ENCODE results near the gene ROBO2. TPM values are rescaled to one million over a fixed set of nuclear protein-coding genes. Genes with fewer than 3 reads are reported as not detected.
A peak's percentile ranks its signal among the peaks of the same experiment; 100 is the strongest.

Gene ROBO2
- total and polyA plus RNA-seq, 12 donors, result 0.04 to 3.5 (median 0.34) TPM; not detected in 3

- TF ChIP-seq, protein P1, sequence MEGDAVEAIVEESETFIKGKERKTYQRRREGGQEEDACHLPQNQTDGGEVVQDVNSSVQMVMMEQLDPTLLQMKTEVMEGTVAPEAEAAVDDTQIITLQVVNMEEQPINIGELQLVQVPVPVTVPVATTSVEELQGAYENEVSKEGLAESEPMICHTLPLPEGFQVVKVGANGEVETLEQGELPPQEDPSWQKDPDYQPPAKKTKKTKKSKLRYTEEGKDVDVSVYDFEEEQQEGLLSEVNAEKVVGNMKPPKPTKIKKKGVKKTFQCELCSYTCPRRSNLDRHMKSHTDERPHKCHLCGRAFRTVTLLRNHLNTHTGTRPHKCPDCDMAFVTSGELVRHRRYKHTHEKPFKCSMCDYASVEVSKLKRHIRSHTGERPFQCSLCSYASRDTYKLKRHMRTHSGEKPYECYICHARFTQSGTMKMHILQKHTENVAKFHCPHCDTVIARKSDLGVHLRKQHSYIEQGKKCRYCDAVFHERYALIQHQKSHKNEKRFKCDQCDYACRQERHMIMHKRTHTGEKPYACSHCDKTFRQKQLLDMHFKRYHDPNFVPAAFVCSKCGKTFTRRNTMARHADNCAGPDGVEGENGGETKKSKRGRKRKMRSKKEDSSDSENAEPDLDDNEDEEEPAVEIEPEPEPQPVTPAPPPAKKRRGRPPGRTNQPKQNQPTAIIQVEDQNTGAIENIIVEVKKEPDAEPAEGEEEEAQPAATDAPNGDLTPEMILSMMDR (IDR thresholded peaks at IDR 0.05), result no peak
- no peak for ATAC-seq
- no peaks in the 10 kb centered on the region for H3K27me3 ChIP-seq
- H3K4me1 ChIP-seq, result peaks cover 0 to 14% (median 0%) of the 10 kb centered on the region in 9 donors
- no peaks in the 10 kb centered on the region for H3K36me3 ChIP-seq
- no peak overlapping the region for H3K4me3 ChIP-seq
- intact Hi-C loops (cut with DNase I), result no loop called here
- H3K9me3 ChIP-seq, result no peaks in the 10 kb centered on the region
- WGBS, 2 donors, result 84 to 92% methylated on average over 5 of the region's 5 CpGs
- no peak for DNase-seq
- no peak overlapping the region for H3K27ac ChIP-seq
Observed at GRCh38 chr3:77326586-77326985, 286.7 kb downstream of the ROBO2 start.

GRCh38 chr3:77328690-77329089 is 288.8 kb downstream of the ROBO2 start:
- DNase-seq (no peak), ATAC-seq (peak in 2 of 8 donors; percentile 38 to 54)
- TF ChIP-seq, protein P1 (IDR thresholded peaks at IDR 0.05), result no peak
- H3K4me1 ChIP-seq, result peaks cover 0 to 14% (median 0%) of the 10 kb centered on the region in 9 donors
- H3K4me3 ChIP-seq, result no peak overlapping the region
- H3K9me3 ChIP-seq, result no peaks in the 10 kb centered on the region
- peak overlapping the region in 2 of 10 donors; percentile 24 to 42 for H3K27ac ChIP-seq
- WGBS, 2 donors, result 47 to 67% methylated on average over 1 of the region's 1 CpG
- intact Hi-C loops (cut with DNase I), result no loop called here
- no peaks in the 10 kb centered on the region for H3K27me3 ChIP-seq
- no peaks in the 10 kb centered on the region for H3K36me3 ChIP-seq

GRCh38 chr3:77329116-77329515 is 289.2 kb downstream of the ROBO2 start:
- Histone ChIP-seq H3K4me3 (no peak overlapping the region), H3K9me3 (no peaks in the 10 kb centered on the region), H3K27me3 (no peaks in the 10 kb centered on the region), H3K36me3 (no peaks in the 10 kb centered on the region), H3K27ac (peak overlapping the region in 3 of 10 donors; percentile 24 to 43 (median 42)), H3K4me1 (peaks cover 0 to 14% (median 0%) of the 10 kb centered on the region in 9 donors)
- intact Hi-C loops (cut with DNase I), result no loop called here
- TF ChIP-seq, protein P1 (IDR thresholded peaks at IDR 0.05), result no peak
- ATAC-seq, result peak in 5 of 8 donors; percentile 44 to 66 (median 47)
- DNase-seq, result no peak
- WGBS, 2 donors, result 30 to 31% methylated on average over 4 of the region's 4 CpGs

GRCh38 chr3:77338195-77338594 is 298.3 kb downstream of the ROBO2 start:
- no peaks in the 10 kb centered on the region for H3K27me3 ChIP-seq

More at GRCh38 chr3:77338195-77338594, 298.3 kb downstream of the ROBO2 start:
- TF ChIP-seq, protein P1 (IDR thresholded peaks at IDR 0.05), result no peak
- H3K4me3 ChIP-seq, result no peak overlapping the region
- no peaks in the 10 kb centered on the region for H3K4me1 ChIP-seq
- intact Hi-C loops (cut with DNase I), result no loop called here
- DNase-seq, result no peak
- H3K27ac ChIP-seq, result no peak overlapping the region
- no peaks in the 10 kb centered on the region for H3K36me3 ChIP-seq
- 65 to 73% methylated on average over 5 of the region's 5 CpGs for WGBS, 2 donors
- ATAC-seq, result no peak
- no peaks in the 10 kb centered on the region for H3K9me3 ChIP-seq
